ENCODE results near the gene SFI1. TPM values are rescaled to one million over a fixed set of nuclear protein-coding genes. Genes with fewer than 3 reads are reported as not detected.

Gene SFI1
- total RNA-seq, 1 experiment from 2014 or later = 55.2 TPM

GRCh38 chr22:31621507-31622124, 125.3 kb downstream of the SFI1 start:
- intact Hi-C loops (cut with micrococcal nuclease; ENCODE audit: unreplicated experiment) = no loop called here
- no peaks in the 10 kb centered on the region for H3K9me3 Mint-ChIP-seq (ENCODE audit: unreplicated experiment)
- no TSS peak for BruUV-seq (replicated peaks)
- no peak overlapping the region for H3K4me3 Mint-ChIP-seq (ENCODE audit: unreplicated experiment)
- no peak overlapping the region for H3K4me3 ChIP-seq (ENCODE audit: low read depth, low read length)
- no peak overlapping the region for H3K27ac Mint-ChIP-seq (ENCODE audit: unreplicated experiment)
- peaks cover 4% of the 10 kb centered on the region for H3K36me3 ChIP-seq (ENCODE audit: control insufficient read depth, insufficient read depth, low read length)
- no peaks in the 10 kb centered on the region for H3K27me3 Mint-ChIP-seq (ENCODE audit: insufficient read depth, unreplicated experiment)
- H3K4me1 Mint-ChIP-seq (ENCODE audit: low read depth, unreplicated experiment) = peaks cover 2% of the 10 kb centered on the region
- CTCF ChIA-PET = no interaction called here
- peaks cover 17% of the 10 kb centered on the region for H3K4me1 ChIP-seq
- H3K27me3 ChIP-seq (replicated peaks; ENCODE audit: control insufficient read depth, insufficient read depth, low read length) = no peaks in the 10 kb centered on the region
- no peak for DNase-seq
- H3K9me3 ChIP-seq = no peaks in the 10 kb centered on the region
- POLR2A ChIA-PET = no interaction called here
- TF ChIP-seq CTCF (IDR thresholded peaks at IDR 0.05; ENCODE audit: insufficient read depth in 1 of 2, low read depth in 1 of 2, low read length in 1 of 2, severe bottlenecking in 1 of 2, unreplicated experiment in 1 of 2) = no peak
- peaks cover 67% of the 10 kb centered on the region for H3K36me3 Mint-ChIP-seq (ENCODE audit: insufficient read depth, unreplicated experiment)

- intact Hi-C loops (cut with micrococcal nuclease; ENCODE audit: unreplicated experiment) = no loop called here
- no peak for DNase-seq
- Histone ChIP-seq H3K36me3 (ENCODE audit: control insufficient read depth, insufficient read depth, low read length) (peaks cover 2% of the 10 kb centered on the region), H3K9me3 (no peaks in the 10 kb centered on the region), H3K4me1 (peaks cover 26% of the 10 kb centered on the region), H3K4me3 (ENCODE audit: low read depth, low read length) (no peak overlapping the region), H3K27me3 (replicated peaks; ENCODE audit: control insufficient read depth, insufficient read depth, low read length) (no peaks in the 10 kb centered on the region)
- TF ChIP-seq CTCF (IDR thresholded peaks at IDR 0.05; ENCODE audit: insufficient read depth in 1 of 2, low read depth in 1 of 2, low read length in 1 of 2, severe bottlenecking in 1 of 2, unreplicated experiment in 1 of 2) = no peak
- POLR2A ChIA-PET = no interaction called here
- peaks cover 57% of the 10 kb centered on the region for H3K36me3 Mint-ChIP-seq (ENCODE audit: insufficient read depth, unreplicated experiment)
- no peaks in the 10 kb centered on the region for H3K27me3 Mint-ChIP-seq (ENCODE audit: insufficient read depth, unreplicated experiment)
- no TSS peak for BruUV-seq (replicated peaks)
- H3K9me3 Mint-ChIP-seq (ENCODE audit: unreplicated experiment) = no peaks in the 10 kb centered on the region
- no peak overlapping the region for H3K27ac Mint-ChIP-seq (ENCODE audit: unreplicated experiment)
- no peak overlapping the region for H3K4me3 Mint-ChIP-seq (ENCODE audit: unreplicated experiment)
- CTCF ChIA-PET = no interaction called here
- peaks cover 14% of the 10 kb centered on the region for H3K4me1 Mint-ChIP-seq (ENCODE audit: low read depth, unreplicated experiment)
Observed at GRCh38 chr22:31622980-31623379, 126.6 kb downstream of the SFI1 start.

GRCh38 chr22:31623592-31624304, 127.4 kb downstream of the SFI1 start:
- Mint-ChIP-seq H3K36me3 (ENCODE audit: insufficient read depth, unreplicated experiment) (peaks cover 54% of the 10 kb centered on the region), H3K4me3 (ENCODE audit: unreplicated experiment) (no peak overlapping the region), H3K27me3 (ENCODE audit: insufficient read depth, unreplicated experiment) (no peaks in the 10 kb centered on the region), H3K27ac (ENCODE audit: unreplicated experiment) (no peak overlapping the region), H3K4me1 (ENCODE audit: low read depth, unreplicated experiment) (peaks cover 14% of the 10 kb centered on the region), H3K9me3 (ENCODE audit: unreplicated experiment) (no peaks in the 10 kb centered on the region)
- intact Hi-C loops (cut with micrococcal nuclease; ENCODE audit: unreplicated experiment) = no loop called here
- Histone ChIP-seq H3K27me3 (replicated peaks; ENCODE audit: control insufficient read depth, insufficient read depth, low read length) (no peaks in the 10 kb centered on the region), H3K4me3 (ENCODE audit: low read depth, low read length) (no peak overlapping the region), H3K4me1 (peaks cover 33% of the 10 kb centered on the region), H3K9me3 (no peaks in the 10 kb centered on the region), H3K36me3 (ENCODE audit: control insufficient read depth, insufficient read depth, low read length) (no peaks in the 10 kb centered on the region; the same call in 1 of the 2 replicates)
- ChIA-PET POLR2A (no interaction called here), CTCF (no interaction called here)
- no peak for DNase-seq
- BruUV-seq (replicated peaks) = no TSS peak
- no peak for TF ChIP-seq CTCF (IDR thresholded peaks at IDR 0.05; ENCODE audit: insufficient read depth in 1 of 2, low read depth in 1 of 2, low read length in 1 of 2, severe bottlenecking in 1 of 2, unreplicated experiment in 1 of 2)
